C4-2B (cell line): Measurements from ENCODE around the gene TIMM44.

ENCODE experiments used
- ZFX ChIP-seq: fragments of 450-650 bp; IDR thresholded peaks from 2 replicates; pipeline ENCODE4 v1.6.1; 2017
- TF ChIP-seq, protein P1 (sequence below): fragments of 450-650 bp; conservative IDR thresholded peaks from 2 replicates; pipeline ENCODE4 v1.5.1; 2017; ENCODE audit warnings: mild to moderate bottlenecking

GRCh38 chr19:7924241-7924640 is 19.2 kb downstream of the TIMM44 start:
- TF ChIP-seq, protein P1, sequence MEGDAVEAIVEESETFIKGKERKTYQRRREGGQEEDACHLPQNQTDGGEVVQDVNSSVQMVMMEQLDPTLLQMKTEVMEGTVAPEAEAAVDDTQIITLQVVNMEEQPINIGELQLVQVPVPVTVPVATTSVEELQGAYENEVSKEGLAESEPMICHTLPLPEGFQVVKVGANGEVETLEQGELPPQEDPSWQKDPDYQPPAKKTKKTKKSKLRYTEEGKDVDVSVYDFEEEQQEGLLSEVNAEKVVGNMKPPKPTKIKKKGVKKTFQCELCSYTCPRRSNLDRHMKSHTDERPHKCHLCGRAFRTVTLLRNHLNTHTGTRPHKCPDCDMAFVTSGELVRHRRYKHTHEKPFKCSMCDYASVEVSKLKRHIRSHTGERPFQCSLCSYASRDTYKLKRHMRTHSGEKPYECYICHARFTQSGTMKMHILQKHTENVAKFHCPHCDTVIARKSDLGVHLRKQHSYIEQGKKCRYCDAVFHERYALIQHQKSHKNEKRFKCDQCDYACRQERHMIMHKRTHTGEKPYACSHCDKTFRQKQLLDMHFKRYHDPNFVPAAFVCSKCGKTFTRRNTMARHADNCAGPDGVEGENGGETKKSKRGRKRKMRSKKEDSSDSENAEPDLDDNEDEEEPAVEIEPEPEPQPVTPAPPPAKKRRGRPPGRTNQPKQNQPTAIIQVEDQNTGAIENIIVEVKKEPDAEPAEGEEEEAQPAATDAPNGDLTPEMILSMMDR, result no peak
- TF ChIP-seq ZFX, result no peak
